HepG2 (cell line): ENCODE data around the gene ZFHX3. TPM values are rescaled to one million over a fixed set of nuclear protein-coding genes. Genes with fewer than 3 reads are reported as not detected.

ENCODE experiments used
- BATF2 ChIP-seq: sonication (generic); formaldehyde crosslinking; IDR thresholded peaks from 2 replicates; pipeline ENCODE4 v1.8.0; 2022; ENCODE audit warnings: mild to moderate bottlenecking, missing genetic modification reagents, moderate library complexity
- BCL3 ChIP-seq: sonication (generic); formaldehyde crosslinking; IDR thresholded peaks from 2 replicates; pipeline ENCODE4 v1.5.1; 2020; ENCODE audit warnings: mild to moderate bottlenecking, missing genetic modification reagents, moderate library complexity
- EHMT2 ChIP-seq: fragments of 200-600 bp; sonication (generic); IDR thresholded peaks from 2 replicates; pipeline ENCODE4 v1.7.0; 2017; ENCODE audit warnings: antibody characterized with exemption, low read depth, low read length, borderline replicate concordance
- FOSL1 ChIP-seq: sonication (generic); formaldehyde crosslinking; IDR thresholded peaks from 2 replicates; pipeline ENCODE4 v1.9.0; 2021; ENCODE audit warnings: missing genetic modification reagents, borderline replicate concordance
- FUBP1 ChIP-seq: sonication (generic); formaldehyde crosslinking; IDR thresholded peaks from 2 replicates; pipeline ENCODE4 v1.5.1; 2020; ENCODE audit warnings: missing genetic modification reagents, mild to moderate bottlenecking, borderline replicate concordance
- GTF3A ChIP-seq: sonication (generic); formaldehyde crosslinking; conservative IDR thresholded peaks from 2 replicates; pipeline ENCODE4 v1.4.0; 2020; ENCODE audit warnings: mild to moderate bottlenecking, missing genetic modification reagents
- HOXD1 ChIP-seq: sonication (generic); formaldehyde crosslinking; IDR thresholded peaks from 2 replicates; pipeline ENCODE4 v1.5.0; 2020; ENCODE audit warnings: missing genetic modification reagents
- MAFK ChIP-seq, 2 experiments: IDR thresholded peaks in 1 of 2; conservative IDR thresholded peaks in 1 of 2; 2 replicates each; pipeline ENCODE4 v1.6.1; 2011; ENCODE audit warnings: improper control_type of control experiment in 2 of 2, low read length in 2 of 2
- ZNF468 ChIP-seq: sonication (generic); formaldehyde crosslinking; IDR thresholded peaks from 2 replicates; pipeline ENCODE4 v1.8.0; 2022; ENCODE audit warnings: mild to moderate bottlenecking, moderate library complexity, missing genetic modification reagents
- ZNF660 ChIP-seq: sonication (generic); formaldehyde crosslinking; IDR thresholded peaks from 2 replicates; pipeline ENCODE4 v1.5.1; 2020; ENCODE audit warnings: mild to moderate bottlenecking, low read depth, missing genetic modification reagents, borderline replicate concordance
- ZNF841 ChIP-seq: sonication (generic); formaldehyde crosslinking; IDR thresholded peaks from 2 replicates; pipeline ENCODE4 v1.8.1; 2023; ENCODE audit warnings: missing genetic modification reagents, borderline replicate concordance
- polyA plus RNA-seq, 8 experiments: library from polyadenylated mRNA; depleted of rRNA in 3 of 8; stranded (reverse) in 7 of 8; unstranded in 1 of 8; fragments of >200 nt; fragmentation: Illumina TruSeq in 4 of 8; extraction: Trizol in 4 of 8; gene quantifications; 2 replicates each; pipeline versions ENCODE4 v1.2.1 to v1.2.3, GENCODE V29; 2011 to 2016; ENCODE audit warnings: low read depth in 4 of 8, missing spikeins in 1 of 8, mixed read lengths in 1 of 8; ENCODE audit not compliant: insufficient read depth in 1 of 8
- total RNA-seq, 5 experiments: library from RNA; depleted of rRNA; stranded (reverse); fragments of >200 nt; fragmentation: Illumina TruSeq; extraction: Trizol; gene quantifications; 2 replicates each; pipeline ENCODE4 v1.2.3, GENCODE V29; 2016; ENCODE audit warnings: low read depth in 1 of 5
- TF ChIP-seq, protein P1 (sequence below): sonication (generic); formaldehyde crosslinking; IDR thresholded peaks from 2 replicates; pipeline ENCODE4 v1.8.0; 2023; ENCODE audit warnings: mild to moderate bottlenecking, missing genetic modification reagents
- TF ChIP-seq, protein P2 (sequence below): sonication (generic); formaldehyde crosslinking; IDR thresholded peaks from 2 replicates; pipeline ENCODE4 v1.8.0; 2022; ENCODE audit warnings: low read depth, missing genetic modification reagents
- TF ChIP-seq, protein P3 (sequence below): sonication (generic); formaldehyde crosslinking; IDR thresholded peaks from 2 replicates; pipeline ENCODE4 v1.9.0; 2021; ENCODE audit warnings: mild to moderate bottlenecking, missing genetic modification reagents

ZFHX3 gene
- total and polyA plus RNA-seq, 2 of the 13 experiments (the other 11 are each of a cell fraction or from before 2014, with no cell fraction given): 5.0 to 6.0 TPM

- TF ChIP-seq, protein P1, sequence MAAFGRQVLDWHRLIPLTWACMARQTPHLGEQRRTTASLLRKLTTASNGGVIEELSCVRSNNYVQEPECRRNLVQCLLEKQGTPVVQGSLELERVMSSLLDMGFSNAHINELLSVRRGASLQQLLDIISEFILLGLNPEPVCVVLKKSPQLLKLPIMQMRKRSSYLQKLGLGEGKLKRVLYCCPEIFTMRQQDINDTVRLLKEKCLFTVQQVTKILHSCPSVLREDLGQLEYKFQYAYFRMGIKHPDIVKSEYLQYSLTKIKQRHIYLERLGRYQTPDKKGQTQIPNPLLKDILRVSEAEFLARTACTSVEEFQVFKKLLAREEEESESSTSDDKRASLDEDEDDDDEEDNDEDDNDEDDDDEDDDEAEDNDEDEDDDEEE (CRISPR knock-in tag): no peak; the same call in 1 of the 2 replicates
- TF ChIP-seq, protein P2, sequence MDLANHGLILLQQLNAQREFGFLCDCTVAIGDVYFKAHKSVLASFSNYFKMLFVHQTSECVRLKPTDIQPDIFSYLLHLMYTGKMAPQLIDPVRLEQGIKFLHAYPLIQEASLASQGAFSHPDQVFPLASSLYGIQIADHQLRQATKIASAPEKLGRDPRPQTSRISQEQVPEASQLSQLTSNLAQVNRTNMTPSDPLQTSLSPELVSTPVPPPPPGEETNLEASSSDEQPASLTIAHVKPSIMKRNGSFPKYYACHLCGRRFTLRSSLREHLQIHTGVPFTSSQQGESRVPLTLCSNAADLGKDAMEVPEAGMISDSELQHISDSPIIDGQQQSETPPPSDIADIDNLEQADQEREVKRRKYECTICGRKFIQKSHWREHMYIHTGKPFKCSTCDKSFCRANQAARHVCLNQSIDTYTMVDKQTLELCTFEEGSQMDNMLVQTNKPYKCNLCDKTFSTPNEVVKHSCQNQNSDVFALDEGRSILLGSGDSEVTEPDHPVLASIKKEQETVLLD: peak; percentile 50
- TF ChIP-seq BATF2 (CRISPR knock-in tag): no peak
- no peak for TF ChIP-seq ZNF660 (CRISPR knock-in tag)
- no peak for TF ChIP-seq BCL3
- no peak for TF ChIP-seq EHMT2
- no peak for TF ChIP-seq ZNF468 (CRISPR knock-in tag)
- no peak for TF ChIP-seq FUBP1 (CRISPR knock-in tag)
- no peak for TF ChIP-seq ZNF841 (CRISPR knock-in tag)
- TF ChIP-seq HOXD1 (CRISPR knock-in tag): peak; percentile 82
- TF ChIP-seq GTF3A: no peak
- TF ChIP-seq MAFK (conservative IDR thresholded peaks at IDR 0.05 in 1 of 2, IDR thresholded peaks at IDR 0.05 in 1 of 2; ENCODE audit: low read length in 2 of 2): no peak
- TF ChIP-seq, protein P3, sequence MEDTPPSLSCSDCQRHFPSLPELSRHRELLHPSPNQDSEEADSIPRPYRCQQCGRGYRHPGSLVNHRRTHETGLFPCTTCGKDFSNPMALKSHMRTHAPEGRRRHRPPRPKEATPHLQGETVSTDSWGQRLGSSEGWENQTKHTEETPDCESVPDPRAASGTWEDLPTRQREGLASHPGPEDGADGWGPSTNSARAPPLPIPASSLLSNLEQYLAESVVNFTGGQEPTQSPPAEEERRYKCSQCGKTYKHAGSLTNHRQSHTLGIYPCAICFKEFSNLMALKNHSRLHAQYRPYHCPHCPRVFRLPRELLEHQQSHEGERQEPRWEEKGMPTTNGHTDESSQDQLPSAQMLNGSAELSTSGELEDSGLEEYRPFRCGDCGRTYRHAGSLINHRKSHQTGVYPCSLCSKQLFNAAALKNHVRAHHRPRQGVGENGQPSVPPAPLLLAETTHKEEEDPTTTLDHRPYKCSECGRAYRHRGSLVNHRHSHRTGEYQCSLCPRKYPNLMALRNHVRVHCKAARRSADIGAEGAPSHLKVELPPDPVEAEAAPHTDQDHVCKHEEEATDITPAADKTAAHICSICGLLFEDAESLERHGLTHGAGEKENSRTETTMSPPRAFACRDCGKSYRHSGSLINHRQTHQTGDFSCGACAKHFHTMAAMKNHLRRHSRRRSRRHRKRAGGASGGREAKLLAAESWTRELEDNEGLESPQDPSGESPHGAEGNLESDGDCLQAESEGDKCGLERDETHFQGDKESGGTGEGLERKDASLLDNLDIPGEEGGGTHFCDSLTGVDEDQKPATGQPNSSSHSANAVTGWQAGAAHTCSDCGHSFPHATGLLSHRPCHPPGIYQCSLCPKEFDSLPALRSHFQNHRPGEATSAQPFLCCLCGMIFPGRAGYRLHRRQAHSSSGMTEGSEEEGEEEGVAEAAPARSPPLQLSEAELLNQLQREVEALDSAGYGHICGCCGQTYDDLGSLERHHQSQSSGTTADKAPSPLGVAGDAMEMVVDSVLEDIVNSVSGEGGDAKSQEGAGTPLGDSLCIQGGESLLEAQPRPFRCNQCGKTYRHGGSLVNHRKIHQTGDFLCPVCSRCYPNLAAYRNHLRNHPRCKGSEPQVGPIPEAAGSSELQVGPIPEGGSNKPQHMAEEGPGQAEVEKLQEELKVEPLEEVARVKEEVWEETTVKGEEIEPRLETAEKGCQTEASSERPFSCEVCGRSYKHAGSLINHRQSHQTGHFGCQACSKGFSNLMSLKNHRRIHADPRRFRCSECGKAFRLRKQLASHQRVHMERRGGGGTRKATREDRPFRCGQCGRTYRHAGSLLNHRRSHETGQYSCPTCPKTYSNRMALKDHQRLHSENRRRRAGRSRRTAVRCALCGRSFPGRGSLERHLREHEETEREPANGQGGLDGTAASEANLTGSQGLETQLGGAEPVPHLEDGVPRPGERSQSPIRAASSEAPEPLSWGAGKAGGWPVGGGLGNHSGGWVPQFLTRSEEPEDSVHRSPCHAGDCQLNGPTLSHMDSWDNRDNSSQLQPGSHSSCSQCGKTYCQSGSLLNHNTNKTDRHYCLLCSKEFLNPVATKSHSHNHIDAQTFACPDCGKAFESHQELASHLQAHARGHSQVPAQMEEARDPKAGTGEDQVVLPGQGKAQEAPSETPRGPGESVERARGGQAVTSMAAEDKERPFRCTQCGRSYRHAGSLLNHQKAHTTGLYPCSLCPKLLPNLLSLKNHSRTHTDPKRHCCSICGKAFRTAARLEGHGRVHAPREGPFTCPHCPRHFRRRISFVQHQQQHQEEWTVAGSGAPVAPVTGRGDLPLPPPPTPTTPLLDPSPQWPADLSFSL (CRISPR knock-in tag): no peak
- no peak for TF ChIP-seq FOSL1 (CRISPR knock-in tag)
These were observed 558 bp upstream of the ZFHX3 start (continued) for GRCh38 chr16:73048292-73049080.
